SK-N-SH treated with all-trans-retinoic acid at 6 μM for 48 hours (cell line): ENCODE results near the gene ZC3H15.

Experiments
- ATAC-seq: fragments of 200-7000 bp; cut with Tn5 transposase; 3 replicates; pipeline ENCODE4 v1.9.1; 2020; ENCODE audit warnings: mild to moderate bottlenecking, moderate library complexity
- BACH2 ChIP-seq: fragments of 250-450 bp; sonication (Bioruptor Pico); IDR thresholded peaks from 2 replicates; pipeline ENCODE4 v1.9.0; 2021; ENCODE audit warnings: mild to moderate bottlenecking, borderline replicate concordance
- CREB5 ChIP-seq: fragments of 250-450 bp; sonication (Bioruptor Pico); IDR thresholded peaks from 2 replicates; pipeline ENCODE4 v1.5.1; 2020; ENCODE audit warnings: low read depth, mild to moderate bottlenecking, moderate library complexity
- CSDC2 ChIP-seq: fragments of 250-450 bp; sonication (Bioruptor Pico); IDR thresholded peaks from 2 replicates; pipeline ENCODE4 v1.5.0; 2020; ENCODE audit warnings: mild to moderate bottlenecking, moderate library complexity
- CSRNP3 ChIP-seq: fragments of 250-450 bp; sonication (Bioruptor Pico); IDR thresholded peaks from 2 replicates; pipeline ENCODE4 v1.5.1; 2021; ENCODE audit warnings: mild to moderate bottlenecking, moderate library complexity
- ESRRG ChIP-seq: fragments of 250-450 bp; sonication (Bioruptor Pico); IDR thresholded peaks from 2 replicates; pipeline ENCODE4 v1.6.1; 2021; ENCODE audit warnings: mild to moderate bottlenecking
- GLIS3 ChIP-seq: fragments of 250-450 bp; sonication (Bioruptor Pico); IDR thresholded peaks from 2 replicates; pipeline ENCODE4 v1.5.0; 2020; ENCODE audit warnings: mild to moderate bottlenecking, moderate library complexity
- ISL1 ChIP-seq: fragments of 250-450 bp; sonication (Bioruptor Pico); IDR thresholded peaks from 2 replicates; pipeline ENCODE4 v2.1.2; 2022; ENCODE audit warnings: mild to moderate bottlenecking, moderate library complexity
- OSR1 ChIP-seq: fragments of 250-450 bp; sonication (Bioruptor Pico); IDR thresholded peaks from 2 replicates; pipeline ENCODE4 v1.8.0; 2022; ENCODE audit warnings: moderate library complexity, mild to moderate bottlenecking, inconsistent platforms
- PPARA ChIP-seq: fragments of 250-450 bp; sonication (Bioruptor Pico); IDR thresholded peaks from 2 replicates; pipeline ENCODE4 v1.5.0; 2020; ENCODE audit warnings: mild to moderate bottlenecking, borderline replicate concordance
- RARB ChIP-seq: fragments of 250-450 bp; sonication (Bioruptor Pico); IDR thresholded peaks from 2 replicates; pipeline ENCODE4 v1.8.0; 2021; ENCODE audit warnings: mild to moderate bottlenecking, moderate library complexity
- TCF4 ChIP-seq: fragments of 250-450 bp; sonication (Bioruptor Pico); IDR thresholded peaks from 2 replicates; pipeline ENCODE4 v1.8.0; 2021; ENCODE audit warnings: mild to moderate bottlenecking, moderate library complexity, borderline replicate concordance
- TSHZ2 ChIP-seq: fragments of 250-450 bp; sonication (Bioruptor Pico); IDR thresholded peaks from 2 replicates; pipeline ENCODE4 v1.5.0; 2020; ENCODE audit warnings: mild to moderate bottlenecking, moderate library complexity
- ZC3H10 ChIP-seq: fragments of 250-450 bp; sonication (Bioruptor Pico); IDR thresholded peaks from 2 replicates; pipeline ENCODE4 v1.5.1; 2021; ENCODE audit warnings: mild to moderate bottlenecking, moderate library complexity
- ZFP3 ChIP-seq: fragments of 250-450 bp; sonication (Bioruptor Pico); IDR thresholded peaks from 2 replicates; pipeline ENCODE4 v1.5.0; 2020; ENCODE audit warnings: mild to moderate bottlenecking, moderate library complexity
- ZFP30 ChIP-seq: fragments of 450-650 bp; formaldehyde crosslinking; IDR thresholded peaks from 2 replicates; pipeline ENCODE4 v1.5.0; 2022; ENCODE audit warnings: mild to moderate bottlenecking, moderate library complexity
- ZNF565 ChIP-seq: fragments of 450-650 bp; formaldehyde crosslinking; conservative IDR thresholded peaks from 2 replicates; pipeline ENCODE4 v1.5.0; 2020; ENCODE audit warnings: low read depth, mild to moderate bottlenecking, moderate library complexity
- ZNF70 ChIP-seq: fragments of 450-650 bp; formaldehyde crosslinking; IDR thresholded peaks from 2 replicates; pipeline ENCODE4 v1.5.0; 2020; ENCODE audit warnings: mild to moderate bottlenecking, moderate library complexity
- ZNF8 ChIP-seq: fragments of 450-650 bp; formaldehyde crosslinking; IDR thresholded peaks from 2 replicates; pipeline ENCODE4 v1.5.0; 2020; ENCODE audit warnings: mild to moderate bottlenecking, moderate library complexity
- TF ChIP-seq, protein P1 (sequence below): fragments of 250-450 bp; sonication (Bioruptor Pico); IDR thresholded peaks from 2 replicates; pipeline ENCODE4 v1.8.0; 2020; ENCODE audit warnings: mild to moderate bottlenecking, moderate library complexity, borderline replicate concordance
- TF ChIP-seq, protein P2 (sequence below): fragments of 250-450 bp; sonication (Bioruptor Pico); IDR thresholded peaks from 2 replicates; pipeline ENCODE4 v1.8.0; 2021; ENCODE audit warnings: low read depth, mild to moderate bottlenecking, moderate library complexity, borderline replicate concordance

Gene ZC3H15

GRCh38 chr2:186445506-186445905, 40.6 kb upstream of the ZC3H15 start:
- TF ChIP-seq ZC3H10 (CRISPR knock-in tag) (no peak), TSHZ2 (no peak), ZNF70 (CRISPR knock-in tag) (no peak), PPARA (no peak), CREB5 (CRISPR knock-in tag) (no peak), ESRRG (CRISPR knock-in tag) (no peak), ZFP30 (CRISPR knock-in tag) (no peak), RARB (CRISPR knock-in tag) (no peak), GLIS3 (CRISPR knock-in tag) (no peak), TCF4 (CRISPR knock-in tag) (no peak), ZNF8 (CRISPR knock-in tag) (no peak), BACH2 (CRISPR knock-in tag) (no peak)
- TF ChIP-seq, protein P1, sequence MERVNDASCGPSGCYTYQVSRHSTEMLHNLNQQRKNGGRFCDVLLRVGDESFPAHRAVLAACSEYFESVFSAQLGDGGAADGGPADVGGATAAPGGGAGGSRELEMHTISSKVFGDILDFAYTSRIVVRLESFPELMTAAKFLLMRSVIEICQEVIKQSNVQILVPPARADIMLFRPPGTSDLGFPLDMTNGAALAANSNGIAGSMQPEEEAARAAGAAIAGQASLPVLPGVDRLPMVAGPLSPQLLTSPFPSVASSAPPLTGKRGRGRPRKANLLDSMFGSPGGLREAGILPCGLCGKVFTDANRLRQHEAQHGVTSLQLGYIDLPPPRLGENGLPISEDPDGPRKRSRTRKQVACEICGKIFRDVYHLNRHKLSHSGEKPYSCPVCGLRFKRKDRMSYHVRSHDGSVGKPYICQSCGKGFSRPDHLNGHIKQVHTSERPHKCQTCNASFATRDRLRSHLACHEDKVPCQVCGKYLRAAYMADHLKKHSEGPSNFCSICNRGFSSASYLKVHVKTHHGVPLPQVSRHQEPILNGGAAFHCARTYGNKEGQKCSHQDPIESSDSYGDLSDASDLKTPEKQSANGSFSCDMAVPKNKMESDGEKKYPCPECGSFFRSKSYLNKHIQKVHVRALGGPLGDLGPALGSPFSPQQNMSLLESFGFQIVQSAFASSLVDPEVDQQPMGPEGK, result no peak
- TF ChIP-seq, protein P2, sequence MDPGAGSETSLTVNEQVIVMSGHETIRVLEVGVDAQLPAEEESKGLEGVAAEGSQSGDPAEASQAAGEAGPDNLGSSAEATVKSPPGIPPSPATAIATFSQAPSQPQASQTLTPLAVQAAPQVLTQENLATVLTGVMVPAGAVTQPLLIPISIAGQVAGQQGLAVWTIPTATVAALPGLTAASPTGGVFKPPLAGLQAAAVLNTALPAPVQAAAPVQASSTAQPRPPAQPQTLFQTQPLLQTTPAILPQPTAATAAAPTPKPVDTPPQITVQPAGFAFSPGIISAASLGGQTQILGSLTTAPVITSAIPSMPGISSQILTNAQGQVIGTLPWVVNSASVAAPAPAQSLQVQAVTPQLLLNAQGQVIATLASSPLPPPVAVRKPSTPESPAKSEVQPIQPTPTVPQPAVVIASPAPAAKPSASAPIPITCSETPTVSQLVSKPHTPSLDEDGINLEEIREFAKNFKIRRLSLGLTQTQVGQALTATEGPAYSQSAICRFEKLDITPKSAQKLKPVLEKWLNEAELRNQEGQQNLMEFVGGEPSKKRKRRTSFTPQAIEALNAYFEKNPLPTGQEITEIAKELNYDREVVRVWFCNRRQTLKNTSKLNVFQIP (CRISPR knock-in tag), result no peak

DNA sequence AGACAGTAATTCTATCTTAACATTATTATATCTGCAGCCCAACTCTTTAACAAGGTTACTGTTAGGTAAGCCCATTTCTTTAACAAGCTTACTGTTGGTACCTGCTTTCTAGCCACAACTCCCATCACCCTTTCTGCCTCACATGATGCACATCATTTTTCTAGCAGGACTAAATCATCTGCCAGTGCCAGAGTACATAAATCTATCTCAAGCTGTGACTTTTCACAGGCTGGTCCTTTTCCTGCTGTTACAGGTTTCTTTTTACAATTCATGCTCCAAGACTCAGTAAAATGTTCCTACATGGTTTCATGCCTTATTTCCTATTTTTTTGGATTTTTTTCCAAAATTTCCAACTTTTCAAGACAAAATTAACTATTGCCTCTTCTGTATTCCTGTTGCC, 30.4 kb upstream of the ZC3H15 start:
- no peak for ATAC-seq
- TF ChIP-seq ZNF8 (CRISPR knock-in tag) (no peak), PPARA (no peak), CREB5 (CRISPR knock-in tag) (no peak), ZNF70 (CRISPR knock-in tag) (no peak), ISL1 (CRISPR knock-in tag) (no peak), CSDC2 (CRISPR knock-in tag) (no peak), ZFP3 (no peak), TSHZ2 (no peak), ZNF565 (no peak), BACH2 (CRISPR knock-in tag) (no peak), GLIS3 (CRISPR knock-in tag) (no peak), ZFP30 (CRISPR knock-in tag) (no peak), OSR1 (CRISPR knock-in tag) (no peak), CSRNP3 (CRISPR knock-in tag) (no peak)
- TF ChIP-seq, protein P1, result no peak

More at GRCh38 chr2:186445506-186445905, 40.6 kb upstream of the ZC3H15 start:
- no peak for ATAC-seq
